Measurements from ENCODE around the gene MIXL1. TPM values are rescaled to one million over a fixed set of nuclear protein-coding genes. Genes with fewer than 3 reads are reported as not detected.
"Not testable (repeated sequence)": the region's sequence is repeated elsewhere in the genome, so short reads cannot be mapped to it uniquely, and the experiment has no call there.

The MIXL1 gene
- polyA plus RNA-seq (2013, experiment 1 of 2; ENCODE audit: insufficient read length) = 0.23 TPM
- 0.15 TPM for polyA plus RNA-seq (2013, experiment 2 of 2; ENCODE audit: insufficient read length)

DNA sequence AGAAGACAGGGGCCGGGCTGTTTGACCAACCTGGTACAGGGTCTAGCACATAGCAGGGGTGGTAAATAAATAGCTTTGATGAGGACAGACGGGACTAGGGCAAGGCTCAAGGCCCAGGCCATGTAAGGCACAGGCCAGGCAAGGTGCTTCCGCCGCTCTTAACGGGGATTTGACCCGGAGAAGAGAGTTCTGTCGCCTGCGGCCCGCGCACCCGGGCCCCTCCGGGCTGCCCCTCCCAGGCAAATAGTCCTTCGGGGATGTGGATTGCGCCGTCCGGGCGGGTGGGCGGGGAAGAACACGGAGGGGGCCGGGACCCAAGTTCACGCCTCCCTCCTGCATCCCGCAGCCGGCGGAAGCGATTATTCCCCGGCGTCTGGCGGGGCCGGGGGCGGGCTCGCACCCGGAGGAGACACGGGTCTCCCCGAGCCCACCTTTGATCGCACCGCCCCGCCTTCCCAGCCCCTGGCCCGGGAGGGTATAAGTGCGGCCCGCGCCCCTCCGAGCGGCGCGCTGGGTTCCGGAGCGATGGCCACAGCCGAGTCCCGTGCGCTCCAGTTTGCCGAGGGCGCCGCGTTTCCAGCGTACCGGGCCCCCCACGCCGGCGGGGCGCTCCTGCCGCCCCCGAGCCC, at the start of gene MIXL1:
MIXL1 (plus strand) TSS at position 508 of the 629 bp plus-strand sequence; CDS start at position 526, 18 bp downstream.
- DNase-seq = peak; percentile 5

DNA sequence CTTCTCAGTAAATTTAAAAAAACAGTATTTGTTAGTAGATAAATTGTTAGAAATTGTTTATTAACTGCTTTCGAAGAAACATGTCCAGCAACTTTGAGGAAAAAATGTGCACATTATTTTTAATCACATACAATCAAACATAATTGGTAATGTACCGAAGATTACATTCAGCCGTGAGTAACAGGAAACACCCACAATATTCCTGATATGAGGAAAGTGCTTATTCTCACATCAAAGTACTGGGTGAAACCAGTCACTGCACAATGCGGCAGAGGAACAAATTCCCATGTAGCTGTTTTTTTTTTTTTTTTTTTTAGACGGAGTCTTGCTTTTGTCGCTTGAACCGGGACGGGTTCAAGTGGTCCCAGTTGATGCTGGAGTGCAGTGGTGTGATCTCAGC, 46.6 kb upstream of the MIXL1 start:
- no peak for DNase-seq

DNA sequence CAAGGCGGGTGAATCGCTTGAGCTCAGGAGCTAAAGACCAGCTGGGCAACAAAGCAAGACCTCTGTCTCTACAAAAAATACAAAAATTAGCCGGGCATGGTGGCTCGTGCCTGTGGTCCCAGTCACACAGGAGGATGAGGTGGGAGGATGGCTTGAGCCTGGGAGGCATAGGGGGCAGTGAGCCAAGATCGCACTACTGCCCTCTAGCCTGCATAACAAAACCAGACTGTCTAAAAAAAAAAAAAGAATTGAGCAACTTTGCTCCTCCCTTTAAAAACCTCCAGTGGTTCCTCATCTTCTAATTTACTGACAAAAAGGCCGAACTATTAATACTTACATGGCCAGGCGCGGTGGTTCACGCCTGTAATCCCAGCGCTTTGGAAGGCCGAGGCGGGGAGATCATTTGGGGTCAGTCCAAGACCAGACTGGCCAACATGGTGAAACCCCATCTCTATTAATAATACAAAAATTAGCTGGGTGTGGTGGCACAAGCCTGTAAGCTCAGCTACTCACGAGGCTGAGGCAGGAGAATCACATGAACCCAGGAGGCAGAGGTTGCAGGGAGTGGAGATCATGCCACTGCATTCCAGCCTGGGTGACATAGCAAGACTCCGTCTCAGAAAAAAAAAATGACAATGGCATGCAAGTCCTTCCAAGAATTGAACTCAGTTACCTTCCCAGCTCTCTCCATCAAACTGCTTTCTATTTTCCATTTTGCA, 41.3 kb upstream of the MIXL1 start:
- DNase-seq = peak; percentile 43

DNA sequence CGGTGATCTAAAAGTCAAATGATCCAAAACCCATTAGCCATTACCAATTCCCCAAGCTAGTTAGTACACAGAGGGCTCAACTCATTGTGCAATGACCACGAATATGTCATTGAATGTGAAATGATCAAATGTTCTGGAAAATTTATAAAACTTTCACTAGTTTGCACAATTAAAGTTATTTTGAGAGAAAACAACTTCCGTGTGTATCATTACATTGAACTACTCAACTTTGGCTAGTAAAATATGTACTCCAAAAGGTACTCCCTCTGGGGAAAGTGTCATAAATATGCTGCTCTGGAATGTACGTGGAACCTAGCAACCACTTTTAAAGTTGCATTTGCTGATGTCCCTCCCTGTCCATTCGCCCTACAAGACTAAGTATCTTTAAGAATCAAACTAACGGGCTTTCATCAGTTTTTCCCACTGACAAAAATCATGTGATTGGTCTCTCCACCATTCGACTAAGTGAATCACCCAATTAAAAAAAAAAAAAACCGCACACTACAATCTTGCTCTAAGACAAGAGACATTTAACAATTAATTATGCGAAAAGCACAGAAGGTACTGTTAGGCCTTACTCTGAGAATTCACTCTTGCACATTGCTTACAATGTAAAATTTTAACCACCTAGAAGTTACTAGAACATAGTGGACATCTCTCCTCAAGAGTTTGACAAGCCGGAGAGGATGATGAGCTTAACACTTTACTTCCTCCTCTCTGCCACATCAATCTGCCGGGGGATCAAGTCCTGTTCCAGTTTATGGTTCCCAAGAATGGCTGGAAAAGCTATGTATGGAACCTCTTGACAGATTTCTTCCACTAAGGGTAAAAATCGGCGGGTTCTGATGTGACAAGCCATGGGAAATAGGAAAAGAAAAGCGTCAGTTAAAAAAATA, 38.1 kb upstream of the MIXL1 start:
- DNase-seq = peak; percentile 26

DNA sequence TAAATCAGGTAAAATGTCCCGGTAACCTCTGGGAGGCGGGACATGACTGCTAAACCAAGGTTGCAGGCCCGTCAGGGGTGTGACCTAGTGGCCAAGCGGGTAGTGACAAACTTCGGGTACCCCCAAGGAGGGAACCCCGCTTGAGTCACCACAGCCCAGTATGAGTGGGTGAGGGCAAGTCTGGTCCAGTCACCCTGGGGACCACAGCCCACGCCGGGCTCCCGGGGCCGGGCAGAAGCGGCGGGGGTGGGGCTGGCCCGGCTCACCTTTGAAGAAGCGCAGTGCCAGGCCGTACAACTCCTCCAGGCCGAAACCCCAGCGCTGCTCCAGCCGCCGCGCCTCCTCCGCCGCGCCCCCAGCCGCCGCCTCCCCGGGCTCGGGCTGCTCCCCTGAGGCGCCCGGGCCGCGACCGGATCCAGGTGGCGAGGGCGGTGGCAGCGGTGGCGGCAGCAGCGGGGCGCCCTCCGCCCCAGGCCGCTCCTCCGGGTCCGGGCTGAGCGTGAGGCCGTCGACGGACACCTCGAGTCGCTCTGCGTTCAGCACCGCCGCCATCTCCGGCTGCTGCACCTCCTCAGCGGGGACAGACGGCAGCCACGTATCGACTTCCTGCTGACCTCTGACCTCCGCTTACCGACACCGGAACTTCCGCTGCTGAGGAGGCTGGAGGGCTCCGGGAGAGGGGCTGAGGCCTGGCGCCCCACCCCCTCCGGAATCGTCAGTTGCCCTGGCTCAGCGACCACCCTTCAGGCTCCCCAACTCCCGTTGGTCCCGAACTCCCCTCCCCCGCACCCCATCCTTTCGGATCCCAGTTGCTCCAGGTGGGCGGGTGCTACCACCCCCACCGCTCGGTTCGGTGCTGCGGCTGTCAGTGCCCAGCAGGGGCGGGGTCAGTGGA, 37.1 kb upstream of the MIXL1 start, which contains the start of gene ACBD3:
ACBD3 (minus strand) TSS at position 618 of the 895 bp plus-strand sequence; CDS start at position 552, 66 bp downstream.
- DNase-seq = peak; percentile 91

DNA sequence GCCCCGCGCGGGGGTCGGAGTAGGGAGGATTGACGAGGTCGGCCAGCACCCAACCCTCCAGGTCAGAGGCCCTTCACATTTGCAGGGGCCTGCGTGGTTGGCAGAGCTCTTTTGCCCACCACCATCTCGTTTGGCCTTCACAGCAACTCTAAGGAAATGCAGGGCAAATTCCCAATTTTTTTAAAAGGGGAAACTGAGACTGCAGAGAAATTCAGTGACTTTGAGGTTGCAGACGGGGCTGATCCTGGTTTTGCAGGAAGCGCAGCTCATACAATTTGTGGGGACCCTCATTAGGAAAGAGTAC, 36.5 kb upstream of the MIXL1 start:
- DNase-seq = no peak

DNA sequence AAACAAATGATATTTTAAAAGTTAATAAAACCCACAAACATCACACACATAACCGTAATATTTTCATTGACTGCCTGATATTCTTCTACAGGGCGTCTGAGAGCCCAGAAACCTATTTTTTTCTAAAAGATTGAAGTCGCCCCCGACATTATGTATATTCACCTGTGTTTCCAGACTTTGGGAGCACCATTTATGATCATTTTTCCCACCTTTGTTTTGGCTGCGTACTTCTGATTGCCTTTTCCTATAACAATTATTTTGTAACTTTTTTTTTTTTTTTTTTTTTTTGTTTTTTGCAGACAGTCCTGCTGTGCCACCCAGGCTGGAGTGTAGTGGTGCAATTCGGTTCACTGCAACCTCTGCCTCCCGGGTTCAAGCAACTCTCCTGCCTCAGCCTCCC, 36.1 kb upstream of the MIXL1 start:
- DNase-seq = no peak

DNA sequence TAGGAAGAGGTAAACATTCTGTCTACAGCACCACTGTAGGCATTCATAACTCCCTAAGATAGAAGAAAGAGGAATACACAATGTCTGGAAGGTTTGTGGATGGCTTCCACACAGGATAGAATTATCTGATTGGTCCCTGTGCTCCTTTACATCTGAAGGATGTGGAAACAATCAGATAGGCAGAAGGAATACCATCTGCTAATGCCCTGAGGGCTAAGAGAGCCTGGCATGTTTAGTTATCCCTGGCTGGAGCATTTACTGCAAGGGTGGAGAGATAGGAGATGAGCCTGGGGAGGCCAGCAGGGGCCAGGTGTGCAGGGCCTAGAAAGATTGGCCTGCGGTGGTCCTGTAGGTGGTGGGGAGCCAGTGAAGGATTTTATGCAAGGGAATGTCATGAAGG, 28.3 kb upstream of the MIXL1 start:
- DNase-seq = no peak

DNA sequence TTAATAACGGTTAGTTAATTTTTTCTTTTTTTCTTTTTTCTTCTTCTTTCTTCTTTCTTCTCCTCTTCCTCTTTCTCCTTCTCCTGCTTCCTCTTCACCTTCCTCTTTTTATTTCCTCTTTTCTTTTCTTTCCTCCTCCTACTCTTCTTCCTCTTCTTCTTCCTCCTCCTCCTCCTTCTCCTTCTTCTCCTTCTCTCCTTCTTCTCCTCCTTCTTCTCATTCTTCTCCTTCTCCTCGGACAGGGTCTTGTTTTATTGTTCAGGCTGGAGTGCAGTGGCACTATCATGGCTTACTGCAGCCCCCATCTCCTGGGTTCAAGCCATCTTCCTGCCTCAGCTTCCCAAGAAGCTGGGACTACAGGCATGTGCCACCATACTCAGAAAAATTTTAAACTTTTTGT, 23.5 kb upstream of the MIXL1 start:
- no peak for DNase-seq

DNA sequence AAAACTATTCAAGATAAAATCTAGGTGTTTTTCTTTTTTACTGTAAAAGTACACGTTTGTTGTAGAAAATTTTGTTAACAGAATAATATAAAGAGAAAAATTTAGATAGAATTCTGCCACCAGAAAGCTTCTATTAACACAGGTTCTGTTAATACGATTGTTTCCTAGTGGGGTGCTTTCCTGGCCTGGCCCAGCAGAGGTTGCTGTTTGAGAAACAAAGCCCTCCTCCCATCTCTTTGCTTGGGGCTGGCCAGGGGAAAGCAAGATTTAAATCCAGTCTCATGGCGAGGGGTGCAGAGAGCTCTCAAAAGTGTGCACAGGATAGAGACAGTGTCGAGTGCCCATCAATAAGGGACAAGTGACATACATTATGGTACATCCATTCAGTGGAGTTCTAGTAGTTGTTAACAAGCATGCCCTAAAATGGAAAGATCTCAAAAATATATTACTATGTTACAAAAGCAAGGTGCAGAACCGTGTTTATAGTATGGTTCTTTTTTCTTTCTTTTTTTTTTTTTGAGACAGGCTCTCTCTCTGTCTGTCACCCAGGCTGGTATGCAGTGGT, 22.4 kb upstream of the MIXL1 start:
- no peak for DNase-seq

DNA sequence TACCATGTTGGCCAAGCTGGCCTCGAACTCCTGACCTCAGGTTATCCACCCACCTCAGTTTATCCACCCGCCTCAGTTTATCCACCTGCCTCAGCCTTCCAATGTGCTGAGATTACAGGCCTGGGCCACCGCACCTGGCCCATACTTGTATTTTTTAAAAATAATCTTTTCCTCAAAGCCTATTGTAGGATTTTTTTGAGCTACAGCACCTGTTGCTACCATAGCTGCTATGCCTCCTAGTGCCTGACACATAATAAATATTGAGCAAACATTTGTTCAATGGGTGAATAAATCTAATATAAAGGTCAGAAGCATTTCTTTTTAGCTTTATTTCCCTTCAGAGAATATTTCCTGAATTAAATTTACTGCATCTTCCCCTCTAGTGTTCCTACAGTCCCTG, 21.2 kb upstream of the MIXL1 start:
- no peak for DNase-seq

DNA sequence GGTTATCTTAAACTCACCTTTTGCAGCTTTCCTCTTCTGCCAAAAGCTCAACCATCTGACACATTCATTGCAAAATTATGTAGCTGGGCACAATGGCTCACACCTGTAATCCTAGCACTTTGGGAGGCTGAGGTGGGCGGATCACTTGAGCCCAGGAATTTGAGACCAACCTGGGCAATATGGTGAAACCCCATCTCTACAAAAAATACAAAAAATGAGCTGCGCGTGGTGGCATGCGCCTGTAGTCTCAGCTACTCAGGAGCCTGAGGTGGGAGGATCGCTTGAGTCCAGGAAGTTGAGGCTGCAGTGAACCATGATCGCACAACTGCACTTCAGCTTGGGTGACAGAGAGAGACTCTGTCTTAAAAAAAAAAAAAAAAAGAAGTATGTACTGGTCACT, 20.8 kb upstream of the MIXL1 start:
- not testable (repeated sequence) for DNase-seq

DNA sequence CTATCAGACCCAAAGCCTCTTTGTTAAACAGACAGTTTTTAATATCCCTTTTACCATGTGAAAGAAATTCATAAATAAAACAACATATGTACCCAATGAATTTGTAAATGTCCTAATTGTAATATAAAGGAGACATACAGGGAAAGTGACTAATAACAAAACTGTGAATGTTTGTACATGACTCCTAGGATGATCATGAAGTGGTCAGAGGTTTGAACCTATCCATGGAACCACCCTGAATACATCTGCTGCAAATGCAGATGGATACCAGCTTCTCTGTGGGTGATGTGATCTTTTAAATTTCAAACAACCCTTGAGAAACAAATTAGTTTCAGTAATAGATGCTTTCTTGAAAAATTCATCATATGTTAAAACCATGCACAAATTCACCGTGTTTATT, 20.2 kb upstream of the MIXL1 start:
- no peak for DNase-seq

DNA sequence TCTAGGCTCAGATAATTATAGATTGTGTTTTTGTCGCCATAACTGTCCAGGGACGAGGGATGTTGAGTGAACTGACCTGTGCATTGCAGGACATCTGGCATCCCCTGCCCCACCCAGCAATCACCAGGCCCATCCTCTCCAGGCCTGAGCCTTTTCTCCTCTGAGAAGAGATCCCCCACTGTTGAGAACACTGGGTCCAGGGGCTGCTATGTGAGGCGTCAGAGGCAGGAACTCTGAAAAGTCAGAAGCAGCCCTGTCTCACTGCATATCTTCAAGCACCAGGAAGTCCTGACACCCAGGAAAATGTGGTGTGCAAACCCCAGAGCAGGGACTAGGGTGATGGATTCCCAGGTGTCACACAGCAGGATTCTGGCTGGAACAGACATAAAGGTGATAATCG, 19.8 kb upstream of the MIXL1 start:
- DNase-seq = no peak

DNA sequence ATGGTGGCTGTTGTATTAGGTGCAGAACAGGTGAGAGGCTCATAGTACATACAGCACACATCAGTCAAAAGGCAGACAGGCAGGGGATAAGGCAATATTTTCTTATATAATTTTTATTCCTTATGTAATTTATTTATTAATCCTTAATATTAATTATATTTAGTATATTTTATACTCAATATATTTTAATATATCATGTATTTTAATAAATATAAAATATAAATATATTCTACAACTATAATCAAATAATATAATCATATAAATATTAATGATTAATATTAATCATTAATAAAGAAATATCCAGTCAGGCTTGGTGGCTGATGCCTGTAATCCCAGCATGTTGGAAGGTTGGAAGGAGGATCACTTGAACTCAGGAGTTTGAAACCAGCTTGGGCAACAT, 19.3 kb upstream of the MIXL1 start:
- no peak for DNase-seq

DNA sequence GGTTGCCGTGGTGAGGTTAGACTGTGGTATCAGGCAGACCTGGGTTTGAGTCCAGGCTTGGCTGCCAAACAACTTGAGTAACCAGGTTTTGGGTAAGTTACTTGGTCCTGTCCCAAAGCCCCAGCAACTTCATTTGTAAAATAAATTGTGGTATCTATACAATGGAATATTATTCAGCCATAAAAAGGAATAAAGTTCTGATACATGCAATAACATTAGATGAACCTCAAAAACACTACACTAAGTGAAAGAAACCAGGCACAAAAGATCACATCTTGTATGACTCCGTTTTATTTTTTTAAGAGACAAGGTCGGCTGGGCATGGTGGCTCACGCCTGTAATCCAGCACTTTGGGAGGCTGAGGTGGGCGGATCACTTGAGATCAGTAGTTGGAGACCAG, 16.4 kb upstream of the MIXL1 start:
- no peak for DNase-seq

DNA sequence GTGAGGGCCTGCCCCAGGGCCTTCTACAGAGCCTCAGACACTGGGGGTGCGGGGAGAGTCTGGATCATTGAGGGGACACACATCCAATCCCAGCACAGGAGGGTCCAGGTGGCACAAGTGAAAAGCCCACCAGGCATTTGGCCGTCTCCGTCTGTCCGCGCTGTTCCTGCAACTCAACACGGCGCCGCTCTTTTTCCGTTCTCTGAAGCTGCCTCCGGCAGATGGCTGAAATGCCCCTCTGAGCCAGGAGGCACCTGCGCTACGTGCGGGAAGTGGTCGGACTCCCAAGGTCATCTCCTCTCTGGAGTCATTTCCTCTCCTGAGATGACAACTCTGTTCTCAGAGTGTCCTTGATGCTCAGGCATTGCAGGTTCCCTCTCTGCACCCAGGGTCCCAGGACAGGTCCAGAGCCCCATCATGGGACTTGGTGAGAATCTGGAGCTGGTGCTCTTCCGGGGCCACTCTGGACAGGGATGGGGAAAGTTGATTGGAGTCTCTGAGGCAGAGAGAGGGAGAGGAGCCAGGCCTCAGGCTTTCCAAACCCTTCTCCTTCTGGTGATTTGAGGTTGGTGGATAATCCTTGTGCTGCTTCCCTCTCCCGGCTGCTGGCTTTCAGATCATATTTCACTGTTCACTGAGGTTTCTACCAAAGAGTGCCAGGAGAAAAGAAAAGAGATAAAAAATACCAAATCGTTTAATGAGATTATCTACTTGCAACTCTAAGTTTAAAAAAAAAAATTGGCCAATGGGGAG, 14.0 kb upstream of the MIXL1 start:
- no peak for DNase-seq

DNA sequence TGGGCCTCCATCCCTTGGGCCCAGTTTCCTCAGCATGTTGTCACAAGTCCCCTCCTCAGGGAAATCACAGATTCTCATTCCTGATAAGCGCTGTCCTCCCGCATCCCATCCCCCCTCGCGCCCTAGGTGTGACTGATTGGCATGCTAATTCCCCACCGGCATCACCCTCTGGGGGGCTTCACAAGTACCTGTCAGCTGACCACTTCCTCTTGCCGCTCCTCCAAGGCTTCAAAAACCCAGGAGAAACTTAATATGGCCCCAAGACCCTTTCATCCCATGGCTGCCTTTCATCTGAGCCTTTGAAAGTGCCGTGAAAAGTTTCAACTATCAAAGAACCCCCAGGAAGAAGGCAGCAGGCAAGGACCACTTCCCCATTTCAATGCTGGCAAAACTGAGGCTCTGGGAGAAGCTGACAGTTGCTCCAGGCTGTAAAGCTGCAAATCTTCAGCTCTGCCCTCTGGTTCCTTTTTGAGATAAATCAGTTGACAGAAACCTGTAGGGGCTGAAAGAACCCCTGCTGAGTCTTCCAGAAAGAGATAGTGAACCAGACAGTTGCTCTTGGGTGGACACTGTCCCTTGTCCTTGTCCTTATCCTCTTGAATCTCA, 12.8 kb upstream of the MIXL1 start:
- DNase-seq = no peak

DNA sequence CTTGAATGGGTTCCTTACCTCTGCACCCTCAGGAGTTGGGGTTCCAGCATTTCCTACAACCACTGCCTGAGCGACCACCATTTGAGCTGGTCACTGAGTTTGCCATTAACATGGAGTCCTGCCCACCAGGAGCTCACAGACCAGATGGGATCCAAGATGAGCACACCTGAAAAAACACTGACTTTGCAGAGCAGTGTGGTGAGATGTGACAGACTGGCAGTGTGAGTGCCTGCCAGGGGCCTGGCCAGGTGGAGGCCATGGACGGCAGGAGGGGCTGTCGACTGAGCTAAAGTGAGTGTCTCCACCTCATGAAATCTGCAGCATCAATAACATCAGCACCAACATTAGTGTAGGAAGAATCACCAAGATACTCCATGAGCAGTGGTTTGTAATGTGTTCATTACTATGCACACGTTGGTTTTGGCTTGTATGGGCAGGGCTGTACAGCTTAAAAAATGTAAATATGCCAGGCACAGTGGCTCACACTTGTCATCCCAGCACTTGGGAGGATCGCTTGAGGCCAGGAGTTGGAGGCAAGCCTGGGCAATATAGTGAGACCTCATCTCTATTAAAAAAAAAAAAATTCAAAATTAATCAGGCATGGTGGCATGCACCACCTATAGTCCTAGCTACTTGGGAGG, 12.2 kb upstream of the MIXL1 start:
- no peak for DNase-seq

DNA sequence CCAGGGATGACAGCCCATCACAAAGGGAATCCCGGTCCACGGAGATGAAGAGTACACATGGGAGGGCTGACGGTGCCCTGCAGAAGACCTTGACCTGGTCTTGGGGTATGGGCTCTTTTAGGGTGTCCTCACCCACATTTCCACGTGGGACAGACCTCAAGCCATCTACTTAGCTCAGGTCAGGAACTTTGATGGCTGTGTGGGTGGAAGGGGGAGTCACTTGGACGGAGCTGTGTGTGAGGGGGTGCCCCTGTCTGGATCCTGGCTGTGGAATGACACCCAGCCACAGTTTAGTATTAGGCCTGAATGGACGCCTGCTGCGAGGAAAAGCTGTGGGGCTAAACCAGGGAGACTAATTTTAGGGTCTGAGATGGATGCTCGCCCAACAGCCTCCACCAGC, 10.9 kb upstream of the MIXL1 start:
- DNase-seq = no peak

Data from fibroblast of skin of abdomen (primary cell).